Neural cell (in vitro differentiated cells): ENCODE measurements around the gene SNX30. TPM values are rescaled to one million over a fixed set of nuclear protein-coding genes. Genes with fewer than 3 reads are reported as not detected.

Experiments used
- H2AFZ ChIP-seq: fragments of 200-600, 300-800 bp; sonication (generic), shearing (Covaris generic); 2 replicates; pipeline ENCODE4 v1.6.0; 2014; ENCODE audit warnings: low read depth, mild to moderate bottlenecking, antibody characterized with exemption, low read length, moderate library complexity
- H3F3A ChIP-seq: fragments of 200-600 bp; shearing (Covaris generic); 2 replicates; pipeline ENCODE4 v1.6.1; 2016; ENCODE audit warnings: mild to moderate bottlenecking, moderate library complexity, mixed read lengths, antibody characterized with exemption, low read length; ENCODE audit not compliant: insufficient read depth, poor library complexity, severe bottlenecking
- H3K27ac ChIP-seq: fragments of 200-600, 300-800 bp; sonication (generic), shearing (Covaris generic); 2 replicates; pipeline ENCODE4 v1.5.1; 2014; ENCODE audit warnings: mild to moderate bottlenecking, low read length, moderate library complexity
- H3K27me3 ChIP-seq: fragments of 300-800, 200-600 bp; sonication (generic), shearing (Covaris generic); 2 replicates; pipeline ENCODE4 v1.6.0; 2014; ENCODE audit warnings: mild to moderate bottlenecking, low read depth, low read length, moderate library complexity; ENCODE audit not compliant: insufficient read depth
- H3K36me3 ChIP-seq: fragments of 300-800, 200-600 bp; sonication (generic), shearing (Covaris generic); 2 replicates; pipeline ENCODE4 v1.5.1; 2014; ENCODE audit warnings: mild to moderate bottlenecking, antibody characterized with exemption, low read length, moderate library complexity; ENCODE audit not compliant: insufficient read depth
- H3K4me2 ChIP-seq: fragments of 300-800, 200-600 bp; sonication (generic), shearing (Covaris generic); 2 replicates; pipeline ENCODE4 v1.6.0; 2014; ENCODE audit warnings: mild to moderate bottlenecking, low read length
- H3K4me3 ChIP-seq: fragments of 300-800, 200-600 bp; sonication (generic), shearing (Covaris generic); 2 replicates; pipeline ENCODE4 v1.5.1; 2014; ENCODE audit warnings: mild to moderate bottlenecking, low read length, moderate library complexity
- H3K79me2 ChIP-seq: fragments of 200-600 bp; shearing (Covaris generic); replicated peaks from 2 replicates; pipeline ENCODE4 v1.6.0; 2014; ENCODE audit warnings: mild to moderate bottlenecking, low read length, moderate library complexity; ENCODE audit not compliant: insufficient read depth
- H3K9ac ChIP-seq: fragments of 300-800, 200-600 bp; sonication (generic), shearing (Covaris generic); 2 replicates; pipeline ENCODE4 v1.6.1; 2016; ENCODE audit warnings: mild to moderate bottlenecking, low read length, mixed read lengths
- H3K9me2 ChIP-seq: fragments of 200-600 bp; shearing (Covaris generic); 2 replicates; pipeline ENCODE4 v1.6.1; 2016; ENCODE audit warnings: mild to moderate bottlenecking, low read length, mixed read lengths; ENCODE audit not compliant: insufficient read depth
- H3K9me3 ChIP-seq: fragments of 200-600, 300-800 bp; sonication (generic), shearing (Covaris generic); 2 replicates; pipeline ENCODE4 v1.6.1; 2016; ENCODE audit warnings: mild to moderate bottlenecking, mixed run types, low read length, moderate library complexity, mixed read lengths
- H4K20me1 ChIP-seq: fragments of 200-600 bp; shearing (Covaris generic); 2 replicates; pipeline ENCODE4 v1.6.1; 2016; ENCODE audit warnings: mild to moderate bottlenecking, mixed run types; ENCODE audit not compliant: insufficient read depth
- EP300 ChIP-seq: fragments of 450-650 bp; conservative IDR thresholded peaks from 2 replicates; pipeline ENCODE4 v1.6.1; 2014; ENCODE audit warnings: antibody characterized with exemption, mild to moderate bottlenecking, moderate library complexity; ENCODE audit not compliant: poor library complexity, severe bottlenecking
- EZH2 ChIP-seq: fragments of 200-600, 300-800 bp; shearing (Covaris generic), sonication (generic); IDR thresholded peaks from 2 replicates; pipeline ENCODE4 v1.6.1; 2014; ENCODE audit warnings: antibody characterized with exemption, low read length, borderline replicate concordance, mild to moderate bottlenecking; ENCODE audit not compliant: insufficient read depth, poor library complexity, severe bottlenecking
- MXI1 ChIP-seq: fragments of 450-650 bp; conservative IDR thresholded peaks from 2 replicates; pipeline ENCODE4 v1.6.1; 2014; ENCODE audit warnings: antibody characterized with exemption, mild to moderate bottlenecking; ENCODE audit not compliant: poor library complexity, severe bottlenecking
- POLR2AphosphoS5 ChIP-seq: IDR thresholded peaks from 2 replicates; pipeline ENCODE4 v1.6.1; 2012
- RAD21 ChIP-seq: fragments of 450-650 bp; conservative IDR thresholded peaks from 2 replicates; pipeline ENCODE4 v1.6.1; 2014; ENCODE audit warnings: antibody characterized with exemption, mild to moderate bottlenecking, moderate library complexity
- REST ChIP-seq: IDR thresholded peaks from 2 replicates; pipeline ENCODE4 v1.6.1; 2012; ENCODE audit warnings: borderline replicate concordance
- SMC3 ChIP-seq: fragments of 450-650 bp; conservative IDR thresholded peaks from 2 replicates; pipeline ENCODE4 v1.6.1; 2014; ENCODE audit warnings: antibody characterized with exemption, mild to moderate bottlenecking, moderate library complexity; ENCODE audit not compliant: poor library complexity
- TAF1 ChIP-seq: IDR thresholded peaks from 2 replicates; pipeline ENCODE4 v1.6.1; 2012; ENCODE audit warnings: low read depth
- polyA plus RNA-seq: library from polyadenylated mRNA; depleted of rRNA; stranded (reverse); fragments of >200 nt; gene quantifications from 2 replicates; pipeline ENCODE4 v1.2.3, GENCODE V29; 2014
- TF ChIP-seq, protein P1 (sequence below): fragments of 450-650 bp; IDR thresholded peaks from 2 replicates; pipeline ENCODE4 v1.5.1; 2014; ENCODE audit warnings: antibody characterized with exemption, mild to moderate bottlenecking, moderate library complexity; ENCODE audit not compliant: poor library complexity, severe bottlenecking

The SNX30 gene
- polyA plus RNA-seq, 1 donor from 2014 or later = 30.0 TPM

DNA sequence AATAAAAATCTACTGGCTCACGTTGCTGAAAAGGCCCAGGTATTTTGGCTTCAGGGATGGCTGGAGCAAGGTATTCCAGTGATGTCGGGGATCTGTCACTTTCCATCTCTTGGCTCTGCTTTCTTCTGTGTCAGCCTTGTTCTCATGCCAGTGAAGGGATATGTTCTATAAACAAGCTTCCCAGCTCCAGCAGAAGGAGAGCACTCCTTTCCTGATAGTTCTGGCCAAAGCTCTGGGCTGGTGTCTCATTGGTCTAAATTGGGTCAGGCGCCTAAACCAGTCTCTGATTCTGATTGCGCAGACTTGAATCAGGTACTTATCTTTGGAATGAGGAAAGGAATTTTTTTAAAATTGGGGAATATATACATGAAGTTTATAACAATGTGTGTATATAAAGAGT, 5.1 kb downstream of the SNX30 start:
- H3K9ac ChIP-seq = no peak overlapping the region
- H3F3A ChIP-seq = no peaks in the 10 kb centered on the region
- H3K9me2 ChIP-seq = no peaks in the 10 kb centered on the region
- H4K20me1 ChIP-seq = no peaks in the 10 kb centered on the region
- H3K9me3 ChIP-seq = no peaks in the 10 kb centered on the region
- no peaks in the 10 kb centered on the region for H3K27me3 ChIP-seq
- no peak for TF ChIP-seq POLR2AphosphoS5
- no peak for TF ChIP-seq SMC3
- no peak for TF ChIP-seq TAF1
- no peak for TF ChIP-seq MXI1
- TF ChIP-seq REST = no peak
- TF ChIP-seq, protein P1, sequence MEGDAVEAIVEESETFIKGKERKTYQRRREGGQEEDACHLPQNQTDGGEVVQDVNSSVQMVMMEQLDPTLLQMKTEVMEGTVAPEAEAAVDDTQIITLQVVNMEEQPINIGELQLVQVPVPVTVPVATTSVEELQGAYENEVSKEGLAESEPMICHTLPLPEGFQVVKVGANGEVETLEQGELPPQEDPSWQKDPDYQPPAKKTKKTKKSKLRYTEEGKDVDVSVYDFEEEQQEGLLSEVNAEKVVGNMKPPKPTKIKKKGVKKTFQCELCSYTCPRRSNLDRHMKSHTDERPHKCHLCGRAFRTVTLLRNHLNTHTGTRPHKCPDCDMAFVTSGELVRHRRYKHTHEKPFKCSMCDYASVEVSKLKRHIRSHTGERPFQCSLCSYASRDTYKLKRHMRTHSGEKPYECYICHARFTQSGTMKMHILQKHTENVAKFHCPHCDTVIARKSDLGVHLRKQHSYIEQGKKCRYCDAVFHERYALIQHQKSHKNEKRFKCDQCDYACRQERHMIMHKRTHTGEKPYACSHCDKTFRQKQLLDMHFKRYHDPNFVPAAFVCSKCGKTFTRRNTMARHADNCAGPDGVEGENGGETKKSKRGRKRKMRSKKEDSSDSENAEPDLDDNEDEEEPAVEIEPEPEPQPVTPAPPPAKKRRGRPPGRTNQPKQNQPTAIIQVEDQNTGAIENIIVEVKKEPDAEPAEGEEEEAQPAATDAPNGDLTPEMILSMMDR = no peak
- TF ChIP-seq EP300 = no peak
- no peak for TF ChIP-seq EZH2
- no peak for TF ChIP-seq RAD21
- H3K36me3 ChIP-seq = no peaks in the 10 kb centered on the region
- H3K79me2 ChIP-seq = peaks cover 34% of the 10 kb centered on the region
- no peak overlapping the region for H3K4me3 ChIP-seq
- H3K4me2 ChIP-seq = no peak overlapping the region
- no peak overlapping the region for H3K27ac ChIP-seq
- no peak overlapping the region for H2AFZ ChIP-seq

GRCh38 chr9:112757282-112757883, 6.8 kb downstream of the SNX30 start:
- Histone ChIP-seq H3K9me3 (no peaks in the 10 kb centered on the region), H3K27me3 (no peaks in the 10 kb centered on the region), H3K36me3 (no peaks in the 10 kb centered on the region), H3K9ac (no peak overlapping the region), H4K20me1 (no peaks in the 10 kb centered on the region), H3K79me2 (peaks cover 28% of the 10 kb centered on the region), H3K27ac (no peak overlapping the region), H3K4me3 (no peak overlapping the region), H3K9me2 (no peaks in the 10 kb centered on the region), H2AFZ (no peak overlapping the region), H3F3A (no peaks in the 10 kb centered on the region), H3K4me2 (no peak overlapping the region)
- TF ChIP-seq MXI1 = no peak
- TF ChIP-seq, protein P1 = no peak
- no peak for TF ChIP-seq EZH2
- no peak for TF ChIP-seq REST
- TF ChIP-seq EP300 = no peak
- TF ChIP-seq RAD21 = no peak
- no peak for TF ChIP-seq SMC3
- no peak for TF ChIP-seq TAF1
- TF ChIP-seq POLR2AphosphoS5 = no peak
